D721Med (cell line): ENCODE data around the gene PDE8B.

Experiments used
- DNase-seq: peaks from one replicate; pipeline ENCODE4 v3.0.0; 2011; ENCODE audit warnings: low spot score; ENCODE audit not compliant: insufficient read length
- FAIRE-seq: peaks from 2 replicates; lab custom pipeline; 2011; peaks lifted over from hg19 to GRCh38; lab: Jason Lieb, UNC
- CTCF ChIP-seq: IDR thresholded peaks from 2 replicates; pipeline ENCODE4 v1.5.1; 2012; ENCODE audit warnings: mild to moderate bottlenecking, control low read depth; ENCODE audit not compliant: insufficient read depth; ENCODE audit errors: missing control alignments

PDE8B gene

GRCh38 chr5:77308154-77308960 lies 97.9 kb downstream of the PDE8B start:
- FAIRE-seq: no peak
- DNase-seq: no peak
- TF ChIP-seq CTCF: no peak

- no peak for FAIRE-seq
- no peak for TF ChIP-seq CTCF
- DNase-seq: no peak
Observed at GRCh38 chr5:77309140-77309539, 98.7 kb downstream of the PDE8B start.

GRCh38 chr5:77310494-77311213 lies 100.2 kb downstream of the PDE8B start:
- FAIRE-seq: no peak
- DNase-seq: no peak
- TF ChIP-seq CTCF: no peak

- no peak for TF ChIP-seq CTCF
- DNase-seq (no peak), FAIRE-seq (no peak)
Observed at GRCh38 chr5:77311214-77311571, 100.7 kb downstream of the PDE8B start.

GRCh38 chr5:77312413-77312812 lies 101.9 kb downstream of the PDE8B start:
- FAIRE-seq: no peak
- no peak for DNase-seq
- no peak for TF ChIP-seq CTCF

GRCh38 chr5:77316871-77317661 lies 106.6 kb downstream of the PDE8B start:
- DNase-seq: no peak
- TF ChIP-seq CTCF: no peak
- FAIRE-seq: no peak
